ENCODE measurements around the gene SLC15A1.

The SLC15A1 gene

DNA sequence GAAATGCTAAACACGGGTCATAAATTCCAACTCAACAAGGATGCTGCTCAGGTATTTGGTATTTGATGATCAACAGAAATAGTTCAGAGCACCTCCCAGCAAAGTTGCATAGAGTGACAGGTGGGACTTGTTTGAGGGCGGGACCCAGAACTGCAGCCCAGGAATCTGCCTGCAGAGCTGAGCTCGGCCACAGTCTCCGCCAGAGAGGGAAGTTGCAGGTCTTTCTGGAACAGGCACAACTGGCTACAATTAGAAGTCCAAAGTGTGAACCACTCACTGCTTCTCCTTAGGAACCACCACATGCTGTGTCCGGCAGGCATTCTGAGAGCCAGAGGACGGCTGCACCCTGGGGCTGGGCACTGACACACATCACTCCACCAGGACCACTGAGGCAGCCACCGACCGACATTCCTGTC is 1.1 kb downstream of the SLC15A1 start:
- DNase-seq (ENCODE audit: low read depth in 2 of 2) = no peak

DNA sequence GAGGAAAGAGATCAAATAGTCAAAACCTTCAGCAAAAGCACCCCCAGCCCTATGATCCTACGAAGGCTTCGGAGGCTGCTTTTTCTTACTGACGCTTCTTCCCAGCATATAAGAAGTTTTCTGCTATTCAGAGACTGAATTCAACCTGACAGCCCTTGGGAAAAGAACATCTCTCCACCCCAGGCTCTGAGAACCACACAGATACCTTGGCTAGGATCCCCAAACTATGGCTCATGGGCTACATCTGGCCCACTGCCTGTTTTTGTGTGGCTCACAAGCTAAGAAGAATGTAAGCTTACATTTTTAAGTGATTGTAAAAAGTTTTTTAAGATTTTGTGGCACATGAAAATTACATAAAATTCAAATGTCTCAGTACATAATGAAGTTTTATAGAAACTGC is 3.0 kb downstream of the SLC15A1 start:
- DNase-seq (ENCODE audit: low read depth in 2 of 2) = no peak

DNA sequence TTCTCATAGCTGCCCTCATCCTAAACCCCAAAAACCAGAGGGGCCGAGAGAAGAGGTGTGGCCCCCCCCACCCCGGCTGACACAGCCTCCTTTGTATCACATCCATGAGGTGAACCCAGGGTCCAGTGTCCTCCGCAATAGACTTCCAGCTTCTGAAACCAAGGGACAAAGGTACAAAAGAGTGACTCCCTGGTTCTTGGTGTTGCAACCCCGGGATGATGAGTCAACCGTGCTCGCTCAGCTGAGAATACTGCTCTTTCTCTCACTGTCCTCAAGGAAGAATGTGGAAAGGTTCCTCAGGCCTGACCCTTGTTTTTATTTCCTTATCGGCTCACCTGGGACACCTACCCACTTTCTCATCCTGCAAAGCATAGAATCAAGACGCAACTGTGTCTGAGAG is 5.5 kb downstream of the SLC15A1 start:
- no peak for DNase-seq (ENCODE audit: low read depth in 2 of 2)

DNA sequence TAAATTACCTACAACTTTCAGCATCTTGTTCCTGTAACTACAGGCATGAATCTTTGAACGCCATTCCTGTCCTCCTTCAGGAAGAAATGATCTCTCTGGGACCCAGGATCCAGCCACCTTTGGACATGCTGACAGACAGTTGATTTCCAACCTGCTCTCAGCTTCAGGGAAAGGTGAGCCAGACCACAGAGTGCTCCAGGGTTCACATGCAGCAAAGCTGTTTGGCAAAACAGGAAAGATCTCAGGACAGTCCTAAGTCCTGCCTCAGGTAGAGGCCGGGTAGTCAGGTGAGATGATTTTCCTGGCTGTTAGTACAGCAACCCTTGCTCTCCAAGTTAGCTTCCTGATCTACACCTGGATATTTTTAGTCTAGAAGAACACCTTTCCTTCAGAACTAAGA is 9.1 kb downstream of the SLC15A1 start:
- DNase-seq (ENCODE audit: low read depth in 2 of 2) = no peak

DNA sequence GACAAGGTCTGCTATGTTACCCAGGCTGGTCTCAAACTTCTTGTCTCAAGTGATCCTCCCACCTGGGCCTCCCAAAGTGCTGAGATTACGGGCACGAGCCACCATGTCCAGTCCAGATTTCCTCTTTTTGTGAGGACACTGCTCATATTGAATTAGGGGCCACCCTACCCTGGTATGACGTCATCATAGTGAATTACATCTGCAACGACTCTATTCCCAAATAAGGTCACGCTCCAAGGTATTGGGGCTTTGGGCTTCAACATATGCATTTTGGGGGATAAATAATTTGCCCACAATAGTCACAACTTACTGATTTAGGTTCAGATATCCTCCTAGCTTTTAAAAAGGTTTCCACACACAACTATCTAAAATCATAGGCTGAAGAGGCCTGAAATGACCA is 9.5 kb downstream of the SLC15A1 start:
- DNase-seq (ENCODE audit: low read depth in 2 of 2) = no peak

DNA sequence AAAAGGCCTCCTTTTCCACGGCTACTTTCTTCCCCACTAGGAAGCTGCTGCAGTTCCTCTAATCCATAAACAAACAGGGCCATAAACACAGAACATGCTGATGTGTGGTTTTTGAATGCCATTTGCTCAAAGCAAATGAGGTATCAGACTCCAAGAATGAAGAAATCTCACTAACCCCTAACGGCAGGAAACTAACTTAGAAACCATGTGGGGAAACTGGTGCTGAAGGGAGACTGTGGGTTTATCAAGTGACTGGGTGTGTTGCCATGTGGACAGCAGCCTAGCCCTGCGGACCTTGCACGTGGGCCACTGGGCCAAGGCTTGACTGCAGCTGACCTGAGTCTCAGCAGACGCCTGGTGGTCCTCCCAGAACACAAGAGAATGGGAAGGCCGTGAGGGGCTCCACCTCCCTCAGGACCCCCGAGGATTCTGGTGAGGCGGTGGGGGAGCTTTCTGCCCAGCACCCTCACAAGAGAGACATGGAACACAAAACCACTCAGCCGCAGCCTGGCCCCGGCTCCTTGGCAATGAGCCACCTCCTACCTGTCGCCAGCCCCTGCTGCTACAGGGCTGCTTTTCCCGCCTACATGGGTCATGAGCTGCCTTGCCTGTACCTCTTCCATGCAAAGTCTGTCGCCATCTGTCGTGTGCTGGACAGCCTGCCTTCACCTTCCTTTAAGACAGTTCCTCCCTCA is 10.6 kb downstream of the SLC15A1 start:
- no peak for DNase-seq (ENCODE audit: low read depth in 2 of 2)

DNA sequence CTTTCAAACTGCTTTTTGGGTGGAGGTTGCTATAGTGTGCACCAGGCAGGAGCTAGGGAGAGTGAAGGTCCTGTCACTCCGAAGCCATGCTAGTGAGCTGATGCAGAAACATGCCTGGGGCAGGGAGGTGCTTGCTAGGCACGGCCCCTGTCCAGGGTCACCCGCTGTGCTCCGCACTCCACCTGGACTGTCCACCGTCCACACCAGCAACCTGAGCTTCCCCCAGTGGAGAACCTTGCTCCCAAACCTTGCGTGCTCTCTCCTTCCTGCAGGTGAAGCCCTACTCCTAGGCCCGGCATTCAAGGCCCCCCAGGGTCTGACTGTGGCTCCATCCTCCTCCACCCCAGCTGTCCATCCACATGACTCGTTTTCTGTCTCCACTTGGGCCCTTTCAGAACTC is 12.3 kb downstream of the SLC15A1 start:
- DNase-seq (ENCODE audit: low read depth in 2 of 2) = no peak

DNA sequence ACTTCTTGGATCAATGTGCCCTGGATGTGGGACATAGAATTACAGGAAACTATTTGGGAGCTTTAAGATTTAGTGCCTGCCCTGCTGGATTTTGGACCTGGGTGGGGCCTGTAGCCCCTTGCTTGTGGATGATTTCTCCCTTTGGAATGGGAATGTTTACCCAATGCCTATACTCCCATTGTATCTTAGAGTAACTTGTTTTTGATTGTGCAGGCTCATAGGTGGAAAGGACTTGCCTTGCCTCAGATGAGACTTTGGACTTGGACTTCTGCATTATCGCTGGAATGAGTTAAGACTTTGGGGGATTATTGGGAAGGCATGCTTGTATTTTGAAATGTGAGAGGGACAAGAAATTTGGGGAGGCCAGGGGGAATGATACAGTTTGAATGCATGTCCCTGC is 13.5 kb downstream of the SLC15A1 start:
- no peak for DNase-seq (ENCODE audit: low read depth in 2 of 2)

DNA sequence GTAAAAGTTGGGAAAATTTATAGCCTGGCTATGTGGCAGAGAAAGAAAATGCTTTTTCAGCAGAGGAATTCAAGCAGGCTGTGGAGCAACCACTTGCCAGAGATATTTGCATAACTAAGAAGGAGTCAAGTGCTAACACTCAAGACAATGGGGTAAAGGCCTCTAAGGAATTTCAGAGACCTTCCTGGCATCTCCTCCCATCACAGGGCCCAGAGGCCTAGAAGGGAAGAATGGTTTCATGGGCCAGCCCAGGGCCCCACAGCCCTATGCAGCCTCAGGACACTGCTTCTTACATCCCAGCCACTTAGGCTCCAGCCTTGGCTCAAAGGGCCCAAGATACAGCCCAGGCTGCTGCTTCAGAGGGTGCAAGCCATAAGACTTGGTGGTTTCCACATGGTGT is 14.3 kb downstream of the SLC15A1 start:
- DNase-seq (ENCODE audit: low read depth in 2 of 2) = no peak

DNA sequence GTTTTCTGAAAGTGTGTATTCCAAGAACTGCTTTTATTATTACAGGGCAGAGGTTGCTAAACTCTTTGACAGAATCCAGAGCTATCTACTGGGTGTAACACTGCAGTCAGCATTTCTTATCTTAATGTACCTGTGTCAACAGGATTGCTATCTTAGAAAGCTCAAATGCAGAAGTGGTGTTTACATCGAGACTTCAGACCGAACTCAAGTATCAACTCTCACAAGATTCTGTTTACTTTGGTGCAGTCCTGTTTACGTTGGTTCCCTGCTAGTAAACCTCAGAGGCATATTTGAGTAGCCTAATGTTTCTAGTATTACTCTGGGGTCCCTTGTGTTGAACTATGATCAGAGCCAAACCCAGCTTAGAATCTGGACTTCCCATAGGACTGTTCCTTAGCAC is 20.5 kb downstream of the SLC15A1 start:
- no peak for DNase-seq (ENCODE audit: low read depth in 2 of 2)

DNA sequence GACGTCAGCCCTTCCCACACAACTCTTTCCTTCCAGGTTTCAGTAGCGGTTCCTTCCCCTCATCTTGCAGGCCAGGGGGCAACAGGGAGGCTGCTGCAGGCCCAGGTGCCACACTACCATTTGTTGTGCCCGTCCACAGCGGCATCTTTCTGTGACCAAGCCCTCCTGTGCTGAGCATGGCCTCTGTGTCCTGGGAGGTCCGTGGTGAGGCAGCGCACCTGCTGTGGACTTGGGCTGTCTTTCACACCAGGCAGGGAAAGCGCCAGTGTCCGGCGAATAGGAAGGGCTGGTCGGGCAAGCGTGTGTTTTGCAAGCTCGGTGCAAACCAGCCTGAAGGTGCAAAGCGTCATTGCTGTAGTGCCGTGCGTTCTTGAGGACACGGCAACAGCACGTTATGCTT is 21.4 kb downstream of the SLC15A1 start:
- DNase-seq (ENCODE audit: low read depth in 2 of 2) = no peak

DNA sequence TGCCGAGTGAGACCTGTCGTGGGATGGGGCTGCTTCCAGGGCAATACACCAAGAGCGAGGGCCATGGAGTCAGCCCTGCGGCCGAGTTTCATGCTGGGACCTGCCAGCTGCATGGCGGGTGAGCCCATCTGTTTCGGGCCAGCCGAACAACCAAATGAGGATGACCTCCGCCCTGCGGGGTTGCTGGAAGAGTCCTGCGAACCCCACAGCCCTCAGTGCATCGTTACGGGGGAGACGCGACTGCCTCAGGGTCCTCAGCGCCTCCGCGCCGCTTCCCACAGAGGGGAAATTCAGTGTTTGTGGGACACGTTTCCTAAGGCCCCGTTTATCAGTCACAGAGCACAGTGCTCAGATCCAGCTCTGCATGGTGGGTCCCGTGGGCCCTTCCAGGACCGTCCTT is 22.0 kb downstream of the SLC15A1 start:
- no peak for DNase-seq (ENCODE audit: low read depth in 2 of 2)

DNA sequence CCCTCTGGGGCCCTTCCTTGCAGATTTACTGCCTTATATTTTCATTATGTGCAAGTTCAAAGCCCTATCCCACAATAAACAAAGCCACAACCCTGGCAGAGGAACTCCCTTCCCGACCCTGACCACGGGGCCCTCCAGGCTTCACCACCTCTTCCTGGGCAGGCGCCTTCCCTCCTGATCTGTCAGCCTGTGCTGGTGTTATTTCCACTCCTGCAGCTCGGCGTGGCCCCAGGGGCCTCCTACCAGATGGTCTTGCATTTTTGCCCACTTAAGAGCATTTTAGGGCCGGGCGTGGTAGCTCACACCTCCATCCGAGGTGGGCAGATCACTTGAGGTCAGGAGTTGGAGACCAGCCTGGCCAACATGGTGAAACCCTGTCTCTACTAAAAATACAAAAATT is 22.8 kb downstream of the SLC15A1 start:
- no peak for DNase-seq (ENCODE audit: low read depth in 2 of 2)

DNA sequence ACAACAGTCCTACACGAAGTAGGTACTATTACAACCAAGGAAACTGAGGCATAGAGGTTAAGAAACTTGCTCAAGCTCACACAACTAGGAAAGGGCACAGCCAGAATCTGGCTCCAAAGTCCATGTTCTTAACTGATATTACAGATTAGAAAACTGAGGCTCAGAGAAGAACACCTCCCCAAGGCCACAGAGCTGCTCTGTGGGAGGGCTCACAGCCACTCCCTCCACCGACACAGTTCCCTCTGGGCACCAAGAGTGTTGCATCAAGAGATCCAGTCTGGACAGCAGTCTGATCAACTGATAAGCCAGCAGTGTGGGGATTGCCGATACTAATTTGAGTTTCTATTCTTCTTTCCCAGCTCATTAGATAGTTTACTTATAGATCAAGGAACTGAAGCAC is 29.5 kb downstream of the SLC15A1 start:
- DNase-seq (ENCODE audit: low read depth in 2 of 2) = no peak

DNA sequence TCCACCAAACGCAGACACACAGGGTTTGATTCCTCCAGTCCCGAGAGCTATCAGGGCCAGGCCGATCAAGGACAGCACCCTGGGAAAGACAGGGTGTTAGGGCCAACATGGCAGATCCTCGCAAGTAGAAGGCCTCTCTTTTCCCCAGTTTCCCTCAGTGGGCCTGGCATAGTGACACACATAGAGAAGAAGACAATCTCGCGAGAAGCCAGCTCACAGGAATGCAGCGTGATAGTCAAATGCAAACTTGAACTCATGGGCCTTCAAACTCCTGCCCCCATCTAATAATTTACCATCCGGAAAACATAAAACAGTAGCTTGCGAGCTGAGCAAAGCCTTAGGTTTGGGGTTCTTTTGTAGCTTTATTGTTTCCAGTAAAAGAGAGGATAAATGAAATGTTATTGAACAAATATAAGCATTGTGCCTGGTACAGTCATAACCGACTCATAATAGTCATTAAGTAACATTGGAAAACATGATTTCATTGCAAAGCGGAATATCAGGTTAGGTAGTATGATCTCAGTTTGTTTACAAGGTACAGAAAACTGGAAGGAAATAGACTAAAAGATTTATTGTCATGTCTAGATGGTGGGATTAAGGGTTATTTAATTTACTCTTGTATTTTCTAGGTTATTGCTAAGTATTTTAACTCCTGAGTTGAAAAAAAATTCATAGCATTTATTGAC is 30.5 kb downstream of the SLC15A1 start:
- no peak for DNase-seq (ENCODE audit: low read depth in 2 of 2)

DNA sequence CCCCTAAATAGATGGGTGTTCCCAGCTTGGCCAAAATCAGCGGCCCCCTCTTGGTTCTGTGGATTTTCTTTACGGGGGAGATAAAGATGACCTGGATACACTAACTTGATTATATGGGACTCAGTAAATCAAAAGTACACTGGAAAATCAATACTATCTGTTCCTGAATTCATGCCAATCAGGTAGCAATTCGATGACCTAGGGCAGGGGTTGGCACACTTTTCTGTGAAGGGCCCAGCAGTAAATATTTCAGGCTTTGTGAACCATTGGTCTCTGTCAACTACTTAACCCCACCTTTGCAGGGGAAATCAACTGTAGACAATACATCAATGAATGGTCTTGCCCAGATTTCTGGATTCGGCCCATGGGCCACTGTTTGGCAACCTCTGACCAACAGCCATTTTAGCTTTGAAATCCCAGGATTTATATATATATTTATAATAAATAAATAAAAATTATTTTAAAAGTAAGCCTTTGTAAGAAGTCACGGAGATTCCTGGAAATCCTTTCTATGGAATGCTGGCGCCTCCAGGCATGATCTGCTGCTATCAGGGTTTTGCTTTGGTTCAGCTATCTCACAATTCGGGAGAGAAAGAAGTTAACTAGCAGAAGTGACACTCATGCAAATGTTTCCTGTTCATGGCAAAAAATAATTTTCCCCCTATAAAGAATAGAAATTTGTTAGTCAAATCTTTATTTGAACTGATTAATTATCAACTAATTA is 32.8 kb downstream of the SLC15A1 start:
- DNase-seq (ENCODE audit: low read depth in 2 of 2) = no peak

DNA sequence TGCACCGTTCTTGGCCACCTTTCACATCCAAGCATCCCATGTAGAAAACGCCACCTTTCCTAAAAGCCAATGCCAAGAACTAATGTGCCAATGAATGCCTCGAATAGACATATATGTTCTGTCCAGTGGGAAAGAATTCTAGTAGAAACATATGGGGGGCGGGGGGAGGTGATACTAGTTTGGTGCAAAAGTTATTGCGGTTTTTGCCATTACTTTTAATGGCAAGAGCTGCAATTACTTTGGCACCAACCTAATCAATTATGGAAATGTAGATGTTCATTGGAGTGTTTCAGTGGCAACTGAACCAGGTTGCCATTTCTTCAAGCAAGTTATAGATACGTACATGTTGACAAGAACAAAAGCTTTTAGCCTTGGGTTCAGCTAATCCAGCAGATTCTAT is 34.6 kb downstream of the SLC15A1 start:
- DNase-seq (ENCODE audit: low read depth in 2 of 2) = no peak

DNA sequence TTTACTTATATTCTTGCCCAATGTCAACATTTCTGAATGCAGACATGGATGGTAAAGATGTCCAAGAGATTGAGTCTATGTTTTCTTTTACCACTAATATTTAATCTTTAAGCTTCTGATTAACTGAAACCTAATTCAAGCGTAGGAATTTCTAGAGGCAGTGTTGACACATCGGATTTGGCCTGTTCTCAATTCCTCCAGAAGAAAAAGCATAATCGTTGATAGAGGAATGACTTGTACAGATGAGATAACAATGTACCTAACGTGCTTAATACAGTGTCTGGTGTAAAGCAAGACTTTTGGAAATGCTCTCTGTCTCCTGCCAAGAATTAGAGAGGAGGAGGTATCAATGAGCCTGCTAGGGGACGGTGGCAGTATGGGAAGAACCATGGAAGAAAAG is 35.2 kb downstream of the SLC15A1 start:
- DNase-seq (ENCODE audit: low read depth in 2 of 2) = no peak

DNA sequence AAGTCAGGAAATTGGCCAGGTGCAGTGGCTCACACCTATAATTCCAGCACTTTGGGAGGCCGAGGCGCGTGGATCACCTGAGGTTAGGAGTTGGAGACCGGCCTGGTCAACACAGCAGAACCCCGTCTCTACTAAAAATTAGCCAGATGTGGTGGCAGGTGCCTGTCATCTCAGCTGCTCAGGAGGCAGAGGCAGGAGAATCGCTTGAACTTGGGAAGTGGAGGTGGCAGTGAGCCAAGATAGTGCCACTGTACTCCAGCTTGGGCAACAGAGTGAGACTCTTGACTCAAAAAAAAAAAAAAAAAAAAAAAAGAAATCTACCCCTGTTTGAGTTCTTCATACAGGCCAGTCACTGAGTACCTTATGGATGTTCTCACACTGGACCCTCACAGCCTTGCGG is 42.0 kb downstream of the SLC15A1 start:
- no peak for DNase-seq (ENCODE audit: low read depth in 2 of 2)

DNA sequence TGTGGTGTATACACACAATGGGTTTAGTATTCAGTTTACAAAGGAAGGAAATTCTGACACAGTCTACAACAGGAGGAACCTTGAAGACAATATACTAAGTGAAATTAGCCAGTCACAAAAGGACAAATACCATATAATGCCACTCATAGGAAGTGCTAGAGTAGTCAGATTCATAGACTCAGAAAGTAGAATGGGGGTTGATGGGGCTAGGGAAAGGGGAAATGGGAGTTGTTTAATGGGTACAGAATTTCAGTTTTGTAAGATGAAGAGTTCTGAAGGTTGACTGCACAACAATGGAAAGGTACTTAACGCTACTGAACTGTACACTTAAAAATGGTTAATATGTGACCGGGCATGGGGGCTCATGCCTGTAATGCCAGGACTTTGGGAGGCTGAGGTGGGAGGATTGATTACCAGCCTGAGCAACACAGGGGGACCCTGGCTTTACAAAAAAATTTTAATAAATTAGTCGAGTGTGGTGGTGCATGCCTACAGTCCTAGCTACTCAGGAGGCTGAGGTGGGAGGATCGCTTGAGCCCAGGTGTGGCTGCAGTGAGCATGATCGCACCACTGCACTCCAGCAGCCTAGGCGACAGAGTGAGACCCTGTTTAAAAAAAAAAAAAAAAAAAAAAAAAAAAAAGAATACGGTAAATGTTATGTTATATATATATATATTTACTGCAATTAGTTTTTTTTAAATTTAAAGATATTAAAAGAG is 45.0 kb downstream of the SLC15A1 start:
- DNase-seq (ENCODE audit: low read depth in 2 of 2) = no peak

DNA sequence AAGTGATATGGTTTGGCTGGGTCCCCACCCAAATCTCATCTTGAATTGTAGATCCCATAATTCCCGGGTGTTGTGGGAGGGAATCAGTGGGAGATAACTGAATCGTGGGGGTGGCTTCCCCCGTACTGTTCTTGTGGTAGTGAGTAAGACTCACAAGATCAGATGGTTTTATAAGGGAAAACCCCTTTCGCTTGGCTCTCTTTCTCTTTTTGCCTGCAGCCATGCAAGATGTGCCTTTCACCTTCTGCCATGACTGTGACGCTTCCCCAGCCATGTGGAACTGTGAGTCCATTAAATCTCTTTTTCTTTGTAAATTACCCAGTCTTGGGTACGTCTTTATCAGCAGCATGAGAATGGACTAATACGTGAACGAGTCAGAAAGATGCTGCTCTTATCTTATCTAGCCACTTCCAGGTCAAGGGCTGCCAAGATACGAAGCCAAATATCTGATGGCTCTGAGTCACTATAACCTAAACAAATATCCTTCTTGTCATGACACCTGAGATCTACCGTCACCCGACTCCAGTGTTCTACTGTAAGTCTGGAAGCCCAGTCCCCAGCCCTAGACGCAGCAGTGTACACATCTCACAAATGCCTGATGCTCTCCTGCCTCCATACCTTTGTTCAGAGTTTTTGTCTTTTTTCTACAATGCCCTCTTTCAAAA is 45.9 kb downstream of the SLC15A1 start:
- DNase-seq (ENCODE audit: low read depth in 2 of 2) = no peak

DNA sequence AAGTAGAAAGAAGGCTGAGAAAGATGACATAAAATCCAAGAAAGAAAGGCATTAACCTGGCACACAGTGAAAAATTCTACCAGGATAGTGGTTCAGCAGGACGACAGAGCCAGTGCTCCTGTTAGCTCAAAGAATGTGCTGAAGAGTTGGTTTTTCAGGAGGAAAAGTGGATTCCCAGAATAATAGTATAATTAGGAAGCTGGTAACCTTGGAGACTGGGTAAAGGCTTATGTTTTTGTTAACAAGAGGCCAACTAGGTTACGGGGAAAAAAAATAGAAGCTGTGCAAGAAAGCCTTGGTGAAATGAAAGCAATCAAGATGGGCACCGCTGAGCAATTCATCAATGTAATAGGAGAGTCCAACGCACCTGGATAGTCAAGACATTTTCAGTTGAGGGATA is 54.7 kb downstream of the SLC15A1 start:
- DNase-seq (ENCODE audit: low read depth in 2 of 2) = no peak

Measured in stimulated activated CD4-positive, alpha-beta T cell treated with anti-CD3 and anti-CD28 coated beads, Interleukin-15, amount 100 ng/mL, for 48 hours (primary cell).